ENCODE measurements around the gene C1QTNF4. TPM values are rescaled to one million over a fixed set of nuclear protein-coding genes. Genes with fewer than 3 reads are reported as not detected.

Gene C1QTNF4
- total and polyA plus RNA-seq, 2 of the 13 experiments (the other 11 are each of a cell fraction or from before 2014, with no cell fraction given): not detected

GRCh38 chr11:47578524-47579494 is 15.4 kb downstream of the C1QTNF4 start, which contains the start of the genes KBTBD4 and NDUFS3 (continued):
- no peak for TF ChIP-seq ZNF512B (CRISPR knock-in tag; IDR thresholded peaks at IDR 0.05; ENCODE audit: borderline replicate concordance)
- TF ChIP-seq PLRG1 (conservative IDR thresholded peaks at IDR 0.05): no peak
- peak; percentile 67; the same call in 1 of the 2 replicates for TF ChIP-seq ZSCAN29 (CRISPR knock-in tag; conservative IDR thresholded peaks at IDR 0.05)
- TF ChIP-seq NFKB2 (CRISPR knock-in tag; IDR thresholded peaks at IDR 0.05; ENCODE audit: borderline replicate concordance): peak; percentile 76; the same call in 1 of the 2 replicates
- peak; percentile 98 for TF ChIP-seq NFRKB (IDR thresholded peaks at IDR 0.05)
- TF ChIP-seq ZNF331 (CRISPR knock-in tag; IDR thresholded peaks at IDR 0.05): peak; percentile 91
- TF ChIP-seq REST (IDR thresholded peaks at IDR 0.05; ENCODE audit: borderline replicate concordance in 1 of 2, low read depth in 1 of 2, low read length in 2 of 2): peak in 1 of 2 experiments; percentile 71; a peak in 1 of 4 replicates
- peak; percentile 94; the same call in 1 of the 2 replicates for TF ChIP-seq ZNF607 (CRISPR knock-in tag; IDR thresholded peaks at IDR 0.05; ENCODE audit: borderline replicate concordance)
- no peak; the same call in 1 of the 2 replicates for TF ChIP-seq ZNF619 (CRISPR knock-in tag; IDR thresholded peaks at IDR 0.05)
- peak; percentile 93; the same call in 1 of the 2 replicates for TF ChIP-seq RARG (CRISPR knock-in tag; IDR thresholded peaks at IDR 0.05; ENCODE audit: low read depth)
- no peak for TF ChIP-seq NBN (conservative IDR thresholded peaks at IDR 0.05)
- TF ChIP-seq CBFB (CRISPR knock-in tag; IDR thresholded peaks at IDR 0.05): peak; percentile 97
- no peak for TF ChIP-seq ZSCAN30 (CRISPR knock-in tag; IDR thresholded peaks at IDR 0.05)
- TF ChIP-seq ZNF225 (CRISPR knock-in tag; IDR thresholded peaks at IDR 0.05): peak; percentile 67; the same call in 1 of the 2 replicates
- peak; percentile 29 for TF ChIP-seq JUNB (CRISPR knock-in tag; IDR thresholded peaks at IDR 0.05; ENCODE audit: borderline replicate concordance)
- 0 out of 2 replicates have a peak, but pooled peaks have one; percentile 73 for TF ChIP-seq PRMT3 (CRISPR knock-in tag; IDR thresholded peaks at IDR 0.05; ENCODE audit: borderline replicate concordance, low read depth)
- TF ChIP-seq KLF12 (CRISPR knock-in tag; IDR thresholded peaks at IDR 0.05; ENCODE audit: borderline replicate concordance): peak; percentile 71; the same call in 1 of the 2 replicates
- TF ChIP-seq GLMP (CRISPR knock-in tag; IDR thresholded peaks at IDR 0.05; ENCODE audit: borderline replicate concordance): no peak
- TF ChIP-seq NFE2L1 (CRISPR knock-in tag; IDR thresholded peaks at IDR 0.05; ENCODE audit: borderline replicate concordance): no peak
- TF ChIP-seq ZNF234 (CRISPR knock-in tag; conservative IDR thresholded peaks at IDR 0.05): peak; percentile 96
- peak; percentile 93 for TF ChIP-seq JARID2 (CRISPR knock-in tag; IDR thresholded peaks at IDR 0.05; ENCODE audit: insufficient replicate concordance)
